ENCODE data around the gene STOM.

DNA sequence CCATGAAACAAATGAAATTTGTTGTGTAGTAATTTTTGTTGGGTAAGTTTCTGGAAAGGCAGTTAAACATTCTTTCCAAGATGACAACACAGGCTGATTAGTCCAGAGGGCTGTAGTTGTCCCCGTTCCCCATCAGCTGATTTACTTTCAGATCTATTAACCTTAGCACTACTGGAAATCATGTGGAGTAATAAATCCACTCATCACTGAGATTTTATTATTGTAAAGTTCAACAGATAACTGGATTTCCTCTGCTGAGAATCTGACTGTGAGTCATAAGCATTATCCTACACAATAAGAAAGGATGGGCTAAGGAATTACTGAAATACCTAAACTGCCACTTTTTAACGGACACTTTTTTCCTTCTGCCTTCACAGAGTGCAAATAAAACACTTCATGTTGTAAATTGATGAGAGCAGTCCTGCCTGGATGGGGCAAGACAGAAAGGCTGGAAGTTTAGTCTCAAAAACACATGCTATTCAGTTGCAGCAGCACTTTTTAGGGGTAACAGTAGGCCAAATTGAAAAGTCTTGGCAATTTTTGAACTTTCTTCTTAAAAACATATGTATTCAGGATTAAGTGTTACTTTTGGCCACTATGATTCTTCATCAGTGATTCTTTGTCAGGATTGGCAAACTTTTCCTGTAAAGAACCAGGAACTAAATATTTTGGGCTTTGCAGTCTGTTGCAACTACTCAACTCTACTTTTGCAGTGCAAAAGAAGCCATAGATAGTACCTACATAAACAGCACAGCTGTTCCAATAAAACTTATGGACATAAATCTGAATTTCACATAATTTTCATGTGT, 7.0 kb downstream of the STOM start:
- TF ChIP-seq RFX5 (IDR thresholded peaks at IDR 0.05; ENCODE audit: borderline replicate concordance, low read depth, low read length) (no peak), CHD2 (IDR thresholded peaks at IDR 0.05; ENCODE audit: low read length) (no peak), POLR2A (IDR thresholded peaks at IDR 0.05; ENCODE audit: control extremely low read depth in 1 of 2, low read depth in 2 of 2, low read length in 2 of 2) (no peak), TCF12 (IDR thresholded peaks at IDR 0.05; ENCODE audit: low read depth, low read length) (no peak)
- TF ChIP-seq, protein P1, sequence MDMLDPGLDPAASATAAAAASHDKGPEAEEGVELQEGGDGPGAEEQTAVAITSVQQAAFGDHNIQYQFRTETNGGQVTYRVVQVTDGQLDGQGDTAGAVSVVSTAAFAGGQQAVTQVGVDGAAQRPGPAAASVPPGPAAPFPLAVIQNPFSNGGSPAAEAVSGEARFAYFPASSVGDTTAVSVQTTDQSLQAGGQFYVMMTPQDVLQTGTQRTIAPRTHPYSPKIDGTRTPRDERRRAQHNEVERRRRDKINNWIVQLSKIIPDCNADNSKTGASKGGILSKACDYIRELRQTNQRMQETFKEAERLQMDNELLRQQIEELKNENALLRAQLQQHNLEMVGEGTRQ (IDR thresholded peaks at IDR 0.05; ENCODE audit: low read length) = no peak
- TF ChIP-seq, protein P2, sequence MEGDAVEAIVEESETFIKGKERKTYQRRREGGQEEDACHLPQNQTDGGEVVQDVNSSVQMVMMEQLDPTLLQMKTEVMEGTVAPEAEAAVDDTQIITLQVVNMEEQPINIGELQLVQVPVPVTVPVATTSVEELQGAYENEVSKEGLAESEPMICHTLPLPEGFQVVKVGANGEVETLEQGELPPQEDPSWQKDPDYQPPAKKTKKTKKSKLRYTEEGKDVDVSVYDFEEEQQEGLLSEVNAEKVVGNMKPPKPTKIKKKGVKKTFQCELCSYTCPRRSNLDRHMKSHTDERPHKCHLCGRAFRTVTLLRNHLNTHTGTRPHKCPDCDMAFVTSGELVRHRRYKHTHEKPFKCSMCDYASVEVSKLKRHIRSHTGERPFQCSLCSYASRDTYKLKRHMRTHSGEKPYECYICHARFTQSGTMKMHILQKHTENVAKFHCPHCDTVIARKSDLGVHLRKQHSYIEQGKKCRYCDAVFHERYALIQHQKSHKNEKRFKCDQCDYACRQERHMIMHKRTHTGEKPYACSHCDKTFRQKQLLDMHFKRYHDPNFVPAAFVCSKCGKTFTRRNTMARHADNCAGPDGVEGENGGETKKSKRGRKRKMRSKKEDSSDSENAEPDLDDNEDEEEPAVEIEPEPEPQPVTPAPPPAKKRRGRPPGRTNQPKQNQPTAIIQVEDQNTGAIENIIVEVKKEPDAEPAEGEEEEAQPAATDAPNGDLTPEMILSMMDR (IDR thresholded peaks at IDR 0.05; ENCODE audit: control extremely low read depth in 1 of 3, insufficient read depth in 1 of 3, low read depth in 1 of 3, low read length in 3 of 3) = no peak
- TF ChIP-seq, protein P3, sequence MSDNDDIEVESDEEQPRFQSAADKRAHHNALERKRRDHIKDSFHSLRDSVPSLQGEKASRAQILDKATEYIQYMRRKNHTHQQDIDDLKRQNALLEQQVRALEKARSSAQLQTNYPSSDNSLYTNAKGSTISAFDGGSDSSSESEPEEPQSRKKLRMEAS (IDR thresholded peaks at IDR 0.05) = no peak
